LoVo (cell line): ENCODE measurements around the gene GRIA1.

Source experiments
- DNase-seq: peaks from one replicate; pipeline ENCODE4 v3.0.0-alpha.2; 2016; ENCODE audit warnings: low spot score

Gene GRIA1

GRCh38 chr5:153613144-153613543 lies 122.7 kb downstream of the GRIA1 start:
- no peak for DNase-seq

- DNase-seq, result no peak
Observed at GRCh38 chr5:153613672-153614071, 123.2 kb downstream of the GRIA1 start.

DNA sequence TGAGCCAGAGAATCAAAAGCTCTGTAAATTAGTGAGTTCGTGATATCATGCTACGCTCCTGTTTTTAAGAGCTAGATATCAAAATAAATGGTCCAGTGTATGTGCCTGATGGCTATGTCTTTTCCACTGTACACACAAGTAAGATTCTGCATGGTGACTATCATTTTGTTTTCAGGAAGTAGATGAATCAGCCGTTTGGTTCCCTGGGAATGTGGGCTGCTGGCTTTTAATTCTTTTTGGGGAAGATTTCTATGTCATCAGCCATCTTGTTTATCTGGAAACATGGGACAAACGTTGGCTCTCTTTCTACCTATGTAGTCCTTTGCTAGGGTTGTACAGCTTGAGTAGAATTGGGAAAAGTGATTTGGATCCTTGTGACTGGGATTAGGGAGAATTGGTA lies 126.7 kb downstream of the GRIA1 start:
- no peak for DNase-seq

DNA sequence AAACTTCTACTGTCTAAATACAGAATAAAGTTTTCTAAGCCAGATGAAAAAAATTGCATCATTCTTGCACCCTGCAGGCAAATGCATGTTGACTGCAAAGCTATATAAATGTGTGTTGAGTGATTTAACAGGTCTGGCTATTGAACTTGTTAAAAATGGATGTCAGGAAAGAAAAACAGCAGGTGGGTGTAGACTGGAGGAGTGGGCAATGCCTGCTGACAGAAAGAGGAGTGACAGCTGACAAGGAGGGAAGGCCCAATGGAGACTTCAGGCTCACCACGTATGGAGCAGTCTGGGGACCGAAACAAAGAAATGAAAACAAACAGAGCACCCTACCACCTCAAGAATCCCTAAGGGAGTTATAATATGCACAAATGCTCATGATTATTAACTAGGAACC lies 127.8 kb downstream of the GRIA1 start:
- DNase-seq, result no peak

- DNase-seq, result no peak
Observed at GRCh38 chr5:153618867-153619266, 128.4 kb downstream of the GRIA1 start.

- no peak for DNase-seq
Observed at GRCh38 chr5:153619771-153620170, 129.3 kb downstream of the GRIA1 start.

DNA sequence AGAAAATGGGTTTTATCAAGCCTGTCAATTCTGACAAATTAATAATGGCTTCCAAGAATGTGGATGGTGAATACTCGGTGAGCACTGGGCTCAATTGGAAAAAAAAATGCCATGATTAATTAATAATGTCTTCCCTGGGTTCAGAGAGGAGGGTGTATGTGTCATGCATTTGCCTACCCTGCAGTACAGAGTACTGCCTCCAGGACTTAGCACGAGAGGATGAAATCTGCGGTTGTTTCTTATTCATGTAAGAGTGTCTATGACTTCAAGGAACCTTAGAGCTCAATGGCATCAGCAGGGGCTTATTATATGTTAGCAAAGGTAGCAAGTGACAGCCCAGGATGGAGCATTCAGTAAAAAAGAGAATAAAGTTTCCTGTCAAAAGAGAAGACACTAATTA lies 132.7 kb downstream of the GRIA1 start:
- no peak for DNase-seq

- no peak for DNase-seq
Observed at GRCh38 chr5:153623751-153624450, 133.4 kb downstream of the GRIA1 start.

GRCh38 chr5:153624451-153624765 lies 133.9 kb downstream of the GRIA1 start:
- DNase-seq, result no peak

GRCh38 chr5:153625826-153626354 lies 135.4 kb downstream of the GRIA1 start:
- DNase-seq, result no peak

GRCh38 chr5:153626836-153627235 lies 136.4 kb downstream of the GRIA1 start:
- DNase-seq, result no peak

GRCh38 chr5:153629027-153629895 lies 138.8 kb downstream of the GRIA1 start:
- DNase-seq, result peak; percentile 19

- DNase-seq, result no peak
Observed at GRCh38 chr5:153630546-153630945, 140.1 kb downstream of the GRIA1 start.

- DNase-seq, result no peak
Observed at GRCh38 chr5:153632748-153633290, 142.3 kb downstream of the GRIA1 start.

DNA sequence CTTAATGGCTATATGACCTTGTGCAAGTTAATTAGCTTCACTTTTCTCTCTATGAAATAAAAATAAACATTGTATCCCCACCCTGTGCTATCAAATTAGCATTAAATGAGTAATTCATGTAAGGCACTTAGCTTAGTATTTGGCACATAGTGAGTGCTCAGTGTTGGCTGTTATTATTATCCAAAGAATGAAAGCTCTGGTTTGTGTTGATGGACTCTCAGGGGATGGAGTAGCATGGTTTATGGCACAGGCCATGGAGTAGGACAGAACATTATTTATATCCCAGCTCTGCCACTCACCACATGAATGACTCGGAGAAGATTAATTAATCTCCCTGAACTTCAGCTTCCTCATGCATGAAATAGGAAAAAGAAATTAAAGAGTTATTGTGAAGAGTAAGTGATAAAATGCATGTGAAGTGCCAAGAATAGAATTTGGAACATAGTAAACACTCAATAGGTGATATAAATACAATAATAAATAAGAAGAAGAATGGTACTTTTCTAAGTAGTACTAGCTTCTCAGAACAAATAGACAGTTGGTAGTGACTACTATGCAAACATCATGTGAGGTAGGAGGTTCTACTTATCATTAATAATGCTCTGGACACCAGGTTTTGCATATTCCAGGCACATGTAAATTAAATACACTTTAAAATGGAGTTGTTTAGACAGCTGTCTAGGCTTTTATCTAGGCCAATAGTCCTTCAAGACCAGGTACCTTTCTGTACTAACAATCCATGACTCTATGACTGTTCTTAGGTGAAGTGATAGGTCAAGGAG lies 146.4 kb downstream of the GRIA1 start:
- no peak for DNase-seq

DNA sequence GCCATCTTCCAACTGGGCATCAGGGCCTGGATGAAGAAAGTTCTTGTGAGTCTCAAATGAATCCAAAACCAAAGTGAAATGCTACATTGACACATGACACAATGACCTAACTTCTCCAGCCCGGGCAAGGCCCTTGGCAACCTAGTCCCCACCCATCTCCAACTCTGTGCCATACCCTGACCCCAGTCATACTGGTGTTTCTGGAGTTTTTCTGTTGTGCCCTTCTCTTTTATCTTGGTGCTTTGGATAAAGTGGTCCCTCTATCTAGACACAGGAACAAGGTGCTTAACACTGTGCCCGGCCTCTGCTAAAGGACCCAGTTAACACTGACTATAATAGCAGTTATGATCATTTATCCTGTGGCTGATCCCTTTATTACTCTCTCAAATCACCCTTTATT lies 149.8 kb downstream of the GRIA1 start:
- no peak for DNase-seq

- DNase-seq, result no peak
Observed at GRCh38 chr5:153641183-153641688, 150.8 kb downstream of the GRIA1 start.

DNA sequence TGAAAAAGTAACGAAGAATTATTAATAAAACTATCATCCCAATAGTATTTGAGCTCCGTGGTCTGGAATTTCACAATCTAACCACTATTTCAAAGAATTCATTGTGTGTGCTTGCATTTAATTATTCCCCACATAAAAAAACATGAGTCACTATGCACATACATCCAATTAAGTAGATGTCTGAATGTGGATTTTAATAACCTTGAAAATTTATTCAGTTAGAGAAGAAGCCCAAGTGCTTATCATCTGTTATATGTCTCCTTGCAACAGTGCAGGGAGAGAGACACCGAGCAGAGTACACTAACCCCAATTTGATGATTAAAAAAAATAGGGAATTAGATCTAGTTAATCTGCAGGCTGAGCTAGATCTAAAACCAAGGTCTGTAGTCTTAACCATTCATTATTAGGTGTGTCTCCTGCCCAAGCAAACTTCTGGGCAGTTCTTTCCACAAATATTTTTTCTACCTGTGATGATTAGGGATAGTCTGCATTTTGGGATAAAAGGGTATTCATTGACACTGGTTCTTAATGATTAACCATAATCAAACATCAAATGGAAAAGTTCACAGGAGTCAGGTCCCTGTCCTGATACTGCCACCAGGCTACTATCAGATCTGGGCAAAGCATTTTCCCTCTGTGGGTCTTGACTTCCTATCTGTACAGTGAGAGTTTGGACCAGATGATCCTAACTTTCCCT lies 164.2 kb downstream of the GRIA1 start:
- no peak for DNase-seq

- DNase-seq, result no peak
Observed at GRCh38 chr5:153655201-153655510, 164.7 kb downstream of the GRIA1 start.

GRCh38 chr5:153658149-153658548 lies 167.7 kb downstream of the GRIA1 start:
- DNase-seq, result no peak

DNA sequence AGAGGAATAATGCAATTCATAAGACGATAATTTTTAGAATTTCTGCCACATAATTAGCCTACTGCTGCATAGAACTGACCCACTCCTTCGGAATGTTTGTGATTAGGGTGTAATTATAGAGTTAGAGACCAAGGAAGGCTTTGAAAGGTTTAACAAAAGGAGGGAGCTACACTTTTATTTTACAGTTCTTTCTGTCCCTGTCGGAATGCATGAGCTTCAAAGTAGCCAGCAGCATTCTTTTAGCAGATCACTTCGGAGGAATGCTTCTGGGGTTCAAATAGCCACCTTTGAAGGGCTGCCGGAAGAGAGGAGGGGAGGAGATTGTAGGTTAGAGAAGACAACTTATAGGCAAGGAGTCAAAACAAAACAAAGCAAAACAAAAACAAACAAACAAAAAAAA lies 168.1 kb downstream of the GRIA1 start:
- DNase-seq, result no peak
